DOHH2 (cell line): ENCODE data around the gene EEFSEC.

ENCODE experiments used
- EZH2phosphoT487 ChIP-seq: fragments of 200-600 bp; sonication (generic); IDR thresholded peaks from 2 replicates; pipeline ENCODE4 v1.6.1; 2017; ENCODE audit warnings: borderline replicate concordance, mild to moderate bottlenecking, antibody characterized with exemption, low read length, moderate library complexity, mixed read lengths
- TF ChIP-seq, protein P1 (sequence below): fragments of 200-600 bp; sonication (generic); IDR thresholded peaks from one replicate; pipeline ENCODE4 v1.5.1; 2014; ENCODE audit warnings: antibody characterized with exemption, mild to moderate bottlenecking, low read depth, low read length; ENCODE audit not compliant: poor library complexity, severe bottlenecking

DNA sequence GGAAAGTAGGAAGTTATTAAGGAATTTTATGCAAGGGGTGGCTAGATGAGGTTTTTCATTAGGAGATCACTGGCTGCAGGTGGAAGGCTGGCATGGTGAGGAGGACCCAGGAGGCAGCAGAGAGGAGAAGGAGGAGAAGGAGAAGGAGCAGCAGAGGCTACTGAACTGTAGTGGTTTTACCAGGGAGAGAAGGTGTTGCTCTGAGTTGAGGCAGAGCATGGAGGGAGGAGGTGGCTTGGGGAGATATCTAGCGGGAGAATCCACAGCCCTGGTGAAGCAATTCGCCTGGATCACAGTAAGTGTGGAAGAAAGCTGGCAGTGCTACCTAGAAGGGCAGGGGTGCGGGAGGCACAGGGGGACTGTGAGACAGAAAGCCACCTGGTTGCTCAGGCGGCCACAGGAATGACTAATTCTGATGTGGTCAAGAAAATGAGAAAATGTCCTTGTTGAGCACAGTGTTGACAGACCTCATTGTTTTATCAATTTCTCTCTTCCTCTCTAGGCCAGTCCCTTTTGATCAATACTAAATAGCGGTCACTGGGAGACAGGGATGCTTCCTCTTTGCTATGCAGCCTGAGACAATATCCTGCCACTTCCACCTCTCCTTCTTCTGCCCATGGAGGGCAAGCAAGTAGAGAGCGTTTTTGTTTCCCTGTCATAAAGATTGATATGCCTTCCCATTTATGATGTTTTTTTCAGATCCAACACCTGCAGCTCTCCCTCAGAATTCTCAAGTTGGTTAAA lies 94.6 kb downstream of the EEFSEC start:
- TF ChIP-seq, protein P1, sequence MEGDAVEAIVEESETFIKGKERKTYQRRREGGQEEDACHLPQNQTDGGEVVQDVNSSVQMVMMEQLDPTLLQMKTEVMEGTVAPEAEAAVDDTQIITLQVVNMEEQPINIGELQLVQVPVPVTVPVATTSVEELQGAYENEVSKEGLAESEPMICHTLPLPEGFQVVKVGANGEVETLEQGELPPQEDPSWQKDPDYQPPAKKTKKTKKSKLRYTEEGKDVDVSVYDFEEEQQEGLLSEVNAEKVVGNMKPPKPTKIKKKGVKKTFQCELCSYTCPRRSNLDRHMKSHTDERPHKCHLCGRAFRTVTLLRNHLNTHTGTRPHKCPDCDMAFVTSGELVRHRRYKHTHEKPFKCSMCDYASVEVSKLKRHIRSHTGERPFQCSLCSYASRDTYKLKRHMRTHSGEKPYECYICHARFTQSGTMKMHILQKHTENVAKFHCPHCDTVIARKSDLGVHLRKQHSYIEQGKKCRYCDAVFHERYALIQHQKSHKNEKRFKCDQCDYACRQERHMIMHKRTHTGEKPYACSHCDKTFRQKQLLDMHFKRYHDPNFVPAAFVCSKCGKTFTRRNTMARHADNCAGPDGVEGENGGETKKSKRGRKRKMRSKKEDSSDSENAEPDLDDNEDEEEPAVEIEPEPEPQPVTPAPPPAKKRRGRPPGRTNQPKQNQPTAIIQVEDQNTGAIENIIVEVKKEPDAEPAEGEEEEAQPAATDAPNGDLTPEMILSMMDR: no peak
- no peak for TF ChIP-seq EZH2phosphoT487
